HuH-7.5 (cell line): Measurements from ENCODE around the gene OR8U1.
"Not testable (repeated sequence)": the region's sequence is repeated elsewhere in the genome, so short reads cannot be mapped to it uniquely, and the experiment has no call there.

Source experiments
- DNase-seq: peaks from one replicate; pipeline ENCODE4 v3.0.0; 2011; ENCODE audit warnings: low spot score

The OR8U1 gene

GRCh38 chr11:56375324-56375723 lies at the start of gene OR8U1:
TSS of gene OR8U1 (plus strand) at chr11:56375624. CDS start at chr11:56375624, 0 bp downstream.
- no peak for DNase-seq

GRCh38 chr11:56331861-56332491 lies 43.4 kb upstream of the OR8U1 start:
- no peak for DNase-seq

GRCh38 chr11:56333156-56333555 lies 42.3 kb upstream of the OR8U1 start:
- no peak for DNase-seq

- DNase-seq, result no peak
These were observed 35.1 kb upstream of the OR8U1 start for GRCh38 chr11:56340289-56340688.

- no peak for DNase-seq
These were observed 29.7 kb upstream of the OR8U1 start, which contains the start of gene OR8K1 for GRCh38 chr11:56345739-56346138. TSS of gene OR8K1 (plus strand) at chr11:56346039. CDS start at chr11:56346039, 0 bp downstream.

- DNase-seq, result no peak
These were observed 21.4 kb upstream of the OR8U1 start, which contains the start of gene OR8J1 for GRCh38 chr11:56353991-56354390. TSS of gene OR8J1 (plus strand) at chr11:56354291. CDS start at chr11:56360247, 5,956 bp downstream.

- no peak for DNase-seq
These were observed 4.7 kb downstream of the OR8U1 start for GRCh38 chr11:56380120-56380519.

GRCh38 chr11:56394381-56394780 lies 19.0 kb downstream of the OR8U1 start:
- DNase-seq, result no peak

- DNase-seq, result no peak
These were observed 20.6 kb downstream of the OR8U1 start for GRCh38 chr11:56396047-56396446.

GRCh38 chr11:56401858-56402461 lies 26.5 kb downstream of the OR8U1 start:
- not testable (repeated sequence) for DNase-seq

- no peak for DNase-seq
These were observed 29.0 kb downstream of the OR8U1 start for GRCh38 chr11:56404393-56404792.

GRCh38 chr11:56410801-56411200 lies 35.4 kb downstream of the OR8U1 start:
- DNase-seq, result no peak

- DNase-seq, result no peak
These were observed 37.0 kb downstream of the OR8U1 start, which contains the start of gene OR5AL1 for GRCh38 chr11:56412396-56412795. TSS of gene OR5AL1 (plus strand) at chr11:56412696.
